ENCODE results near the gene UPP1. TPM values are rescaled to one million over a fixed set of nuclear protein-coding genes. Genes with fewer than 3 reads are reported as not detected.
A peak's percentile ranks its signal among the peaks of the same experiment; 100 is the strongest.

The UPP1 gene
- polyA plus RNA-seq, 1 donor: 11.8 TPM

DNA sequence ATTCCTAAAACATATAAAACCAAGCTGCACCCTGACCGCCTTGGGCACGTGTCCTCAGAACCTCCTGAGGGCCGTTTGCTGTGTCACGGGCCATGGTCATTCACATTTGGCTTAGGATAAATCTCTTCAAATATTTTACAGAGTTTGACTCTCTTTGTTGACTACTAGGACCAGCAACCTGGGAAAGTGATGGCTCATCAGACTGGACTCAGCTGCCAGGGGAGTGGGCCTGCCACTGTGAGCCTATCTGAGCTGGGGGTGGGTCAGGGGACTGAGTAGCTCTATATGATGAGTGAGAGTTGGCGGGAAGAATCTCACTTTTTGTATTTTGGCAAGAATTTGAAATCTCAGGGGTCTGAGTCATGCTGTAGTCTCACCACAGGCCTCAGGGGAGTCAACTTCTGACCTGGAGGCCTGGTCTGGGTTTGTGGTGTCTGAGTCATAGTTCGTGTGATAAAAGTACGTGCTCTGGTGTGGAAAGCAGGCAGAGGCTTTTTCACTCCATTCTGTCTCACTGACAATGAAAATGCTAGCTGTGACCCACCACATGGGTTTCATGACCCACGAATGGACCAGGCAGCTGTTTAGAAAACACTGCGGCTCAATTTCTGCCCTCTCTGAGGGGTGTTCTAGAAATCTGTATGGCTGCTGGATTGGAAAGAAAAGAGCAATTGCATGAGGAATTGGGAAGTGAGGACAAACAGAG, 4.2 kb upstream of the UPP1 start:
- DNase-seq: no peak

DNA sequence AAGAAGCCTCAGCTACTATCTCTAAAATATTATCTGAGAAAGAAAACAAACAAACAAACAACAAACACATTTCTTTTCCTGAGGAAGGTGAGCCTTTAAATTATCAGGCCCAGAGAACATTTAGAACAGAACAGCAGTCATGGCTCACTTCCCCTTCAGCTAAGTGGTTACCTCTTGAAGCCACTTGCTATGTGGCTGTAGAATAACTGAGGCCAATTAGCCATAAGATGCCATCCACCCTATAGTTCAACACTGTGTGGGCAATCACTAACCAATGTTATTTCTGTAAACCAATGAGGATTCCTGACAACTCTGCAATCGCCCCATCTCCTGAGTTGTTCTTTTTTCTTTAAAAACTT, 3.7 kb upstream of the UPP1 start:
- no peak for DNase-seq

DNA sequence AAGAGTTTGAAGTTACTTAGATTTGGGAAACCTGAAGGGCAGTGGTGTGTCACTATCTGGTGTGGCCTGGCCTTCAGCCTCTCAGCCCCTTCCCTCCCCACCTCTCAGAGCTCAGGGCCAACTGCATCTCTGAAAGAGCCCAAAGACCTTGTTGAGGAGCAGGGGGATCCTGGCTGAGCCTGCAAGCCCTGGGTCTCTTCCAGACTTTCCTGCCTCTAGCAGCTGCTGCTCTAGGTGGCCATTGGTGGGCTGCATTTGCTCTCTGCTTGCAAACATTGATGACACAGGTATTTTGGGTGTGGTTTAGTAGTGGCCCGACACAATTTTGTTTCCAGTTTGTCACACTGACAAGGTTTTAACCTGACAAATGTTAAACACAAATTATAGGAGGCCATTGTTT, 3.1 kb upstream of the UPP1 start:
- no peak for DNase-seq

DNA sequence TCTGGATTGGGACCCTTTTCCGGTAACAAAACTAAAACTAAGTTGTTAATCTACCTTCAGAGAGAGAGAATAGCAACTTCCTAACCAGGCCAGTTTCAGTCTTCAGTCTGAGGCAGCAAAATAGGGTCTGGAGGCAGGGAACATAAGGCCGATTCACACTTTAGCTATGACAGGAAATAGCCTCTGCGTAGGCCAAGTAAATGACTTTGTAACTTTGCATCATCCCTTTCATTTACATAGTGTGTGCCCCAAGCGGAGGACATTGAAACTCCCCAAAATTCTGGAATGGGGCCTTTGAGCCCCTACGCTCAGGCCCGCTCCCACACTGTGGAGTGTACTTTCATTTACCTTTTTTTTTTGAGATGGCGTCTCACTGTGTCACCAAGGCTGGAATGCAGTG, 1.7 kb upstream of the UPP1 start:
- no peak for DNase-seq

DNA sequence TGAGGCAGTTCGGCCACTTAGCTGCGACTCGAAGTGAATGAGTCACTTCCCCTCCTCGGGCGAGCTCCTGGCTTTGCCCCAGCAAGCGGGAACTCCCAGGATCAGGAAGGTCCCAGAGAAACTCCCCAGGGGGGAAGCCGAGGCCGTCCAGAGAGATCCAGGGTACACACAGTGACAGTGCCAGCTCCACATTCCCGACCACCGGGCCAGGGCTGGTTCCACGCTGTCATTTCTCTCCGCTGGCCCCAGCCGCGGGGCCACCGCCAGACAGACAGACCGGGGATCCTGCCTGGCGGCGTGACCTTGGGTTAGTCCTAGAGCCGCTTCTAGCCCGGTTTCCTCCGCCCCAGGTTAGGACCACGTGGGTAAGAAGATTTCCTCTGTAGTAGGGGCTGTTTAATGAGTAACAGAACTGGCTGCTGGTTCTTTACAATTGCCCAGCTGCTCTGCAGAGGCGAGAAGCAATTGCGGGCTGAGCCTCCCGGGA, 463 bp upstream of the UPP1 start:
- DNase-seq: peak; percentile 84

DNA sequence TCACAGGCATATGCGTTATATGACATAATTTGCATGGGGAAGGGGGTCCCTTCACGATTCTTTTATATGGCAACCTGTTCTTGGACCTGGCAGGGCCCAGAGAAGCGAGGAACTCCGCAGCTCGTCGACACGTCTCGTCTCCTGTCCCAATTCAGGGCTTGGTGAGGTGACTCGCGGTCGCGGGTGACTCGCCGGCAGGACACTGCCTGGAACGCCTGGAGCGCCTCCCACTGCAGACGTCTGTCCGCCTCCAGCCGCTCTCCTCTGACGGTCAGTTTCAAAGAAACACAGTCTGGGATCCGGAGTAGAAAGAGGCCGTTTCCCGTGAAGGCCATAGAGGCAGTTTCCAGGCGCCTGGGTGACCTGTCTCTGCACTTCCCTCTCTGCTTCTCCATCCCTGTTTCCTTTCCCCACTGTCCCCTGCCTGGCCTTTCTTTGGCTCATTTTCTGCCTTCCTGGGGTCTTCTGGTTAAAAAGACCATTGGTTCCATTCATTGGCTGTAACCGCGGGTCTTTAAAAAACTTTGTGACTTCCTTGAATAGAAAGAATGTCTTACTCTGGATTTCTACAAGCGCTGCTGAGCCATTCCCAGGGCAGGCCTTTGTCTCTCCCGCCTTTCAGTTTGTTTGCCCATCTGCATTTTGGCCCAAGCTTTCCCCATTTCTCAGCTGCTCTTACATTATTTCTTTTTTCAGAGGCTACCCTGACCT, 1.2 kb downstream of the UPP1 start:
- no peak for DNase-seq

DNA sequence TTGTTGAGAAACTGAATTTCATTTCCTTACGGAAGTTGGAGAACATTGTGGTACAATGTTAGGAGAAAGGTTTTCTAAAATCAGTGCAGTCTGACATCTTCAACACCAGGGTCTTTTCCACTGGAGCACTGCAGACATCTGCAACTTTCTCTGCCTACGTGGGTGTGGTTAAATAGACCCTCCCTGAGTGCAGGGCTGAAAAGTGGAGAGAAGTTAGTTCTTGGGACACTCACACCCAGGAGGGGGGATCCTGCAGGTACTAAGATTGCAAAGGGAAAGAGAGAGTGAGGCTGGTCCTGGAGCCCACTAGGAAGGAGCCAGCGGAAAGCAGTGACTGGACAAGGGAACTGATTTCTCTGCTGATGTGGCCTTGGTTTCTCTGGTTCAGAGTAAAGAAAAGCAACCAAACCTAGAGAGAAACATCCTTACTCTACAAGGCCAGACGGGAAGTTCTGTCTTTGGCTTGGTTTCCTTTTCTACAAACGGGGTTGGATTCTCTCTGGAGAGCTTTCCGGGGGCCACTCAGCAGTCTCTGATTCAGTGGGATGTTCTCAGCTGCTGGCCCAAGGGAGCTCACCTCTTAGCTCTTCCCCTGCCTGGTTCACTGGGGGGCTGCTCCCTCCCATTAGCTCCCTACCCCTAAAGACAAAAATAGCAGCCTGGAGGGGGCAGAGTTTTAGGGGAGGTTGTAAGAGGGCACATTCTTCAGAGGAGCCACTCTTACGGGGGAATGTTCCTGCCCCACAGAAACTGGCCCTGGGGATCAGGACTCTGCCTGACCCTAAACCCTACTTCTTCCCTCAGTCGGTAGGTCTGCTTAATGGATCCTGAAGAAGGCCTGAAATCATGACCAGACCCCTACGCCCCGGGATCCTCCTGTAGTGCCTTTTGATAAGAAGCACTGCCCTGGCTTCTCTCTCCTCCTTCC, 2.7 kb downstream of the UPP1 start:
- DNase-seq: no peak

DNA sequence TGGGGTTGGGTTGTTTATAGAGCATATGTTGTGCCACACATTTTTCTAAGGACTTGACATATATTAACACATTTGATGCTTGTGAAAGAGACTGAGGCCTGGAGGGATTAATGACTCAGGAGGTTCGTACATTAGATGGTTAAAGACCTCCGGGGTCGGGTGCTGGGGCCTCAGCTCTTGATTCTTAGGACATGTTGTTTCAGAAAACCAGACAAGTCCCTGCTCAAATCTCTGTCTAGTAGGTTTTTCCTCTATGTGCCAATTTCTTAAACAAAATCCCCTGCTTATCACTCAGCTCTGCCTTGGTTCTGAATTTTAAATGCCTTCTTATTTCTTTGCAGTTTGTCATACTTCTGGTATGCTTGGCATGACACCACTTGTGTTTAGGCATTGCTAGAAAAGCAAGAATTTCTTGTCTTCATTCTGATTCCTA, 5.8 kb downstream of the UPP1 start:
- no peak for DNase-seq

DNA sequence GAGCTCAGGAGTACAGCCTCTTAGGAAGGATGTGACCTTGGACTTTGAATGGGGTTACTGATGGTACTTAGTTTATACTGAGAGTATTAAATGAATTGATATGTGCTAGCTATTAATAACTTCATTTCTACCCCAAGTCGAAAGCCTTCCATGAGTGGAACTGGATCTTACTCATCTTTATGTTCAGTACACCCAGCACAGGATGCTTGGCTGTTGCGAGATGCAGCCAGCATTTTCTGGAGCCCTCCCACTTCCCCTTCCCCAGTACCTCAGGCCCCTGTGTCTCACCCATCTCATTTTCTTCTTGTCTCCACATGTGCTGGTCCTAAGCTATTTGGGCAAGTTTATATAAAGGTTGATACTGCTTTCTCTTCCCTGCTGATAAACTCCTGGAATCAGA, 7.2 kb downstream of the UPP1 start:
- no peak for DNase-seq

DNA sequence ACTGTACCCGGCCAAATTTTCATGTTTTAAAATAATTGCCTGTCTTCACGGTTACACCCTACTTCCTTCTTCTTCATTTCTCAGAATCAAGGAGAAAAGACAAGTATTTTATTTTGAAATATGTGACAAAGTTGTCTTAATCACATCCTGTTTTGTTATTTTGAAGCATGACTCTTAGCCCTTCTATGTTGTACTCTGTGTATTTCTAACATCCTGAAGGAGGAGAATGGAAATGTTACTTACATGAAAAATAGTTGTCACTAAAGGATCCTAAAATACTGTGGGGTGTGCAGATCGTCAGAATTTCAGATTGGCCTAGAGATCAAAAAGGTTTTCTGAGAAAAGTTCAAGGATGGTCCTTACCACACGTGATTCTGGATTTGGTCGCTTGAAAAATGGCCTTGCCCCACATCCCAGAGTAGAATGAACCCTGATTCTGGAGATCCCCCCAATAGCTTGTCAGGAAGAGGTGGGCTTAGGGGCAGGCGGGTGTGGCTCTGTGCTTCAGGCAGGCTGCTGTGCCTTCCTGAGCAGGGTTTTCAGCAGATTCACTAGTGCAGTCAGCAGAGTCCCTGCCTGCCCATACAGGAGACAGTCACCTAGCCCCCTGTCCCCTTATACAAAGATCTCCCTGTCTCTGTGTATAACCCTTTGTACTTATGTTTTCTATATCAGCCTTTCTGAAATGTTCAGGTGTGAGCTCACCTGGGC, 8.6 kb downstream of the UPP1 start:
- no peak for DNase-seq

DNA sequence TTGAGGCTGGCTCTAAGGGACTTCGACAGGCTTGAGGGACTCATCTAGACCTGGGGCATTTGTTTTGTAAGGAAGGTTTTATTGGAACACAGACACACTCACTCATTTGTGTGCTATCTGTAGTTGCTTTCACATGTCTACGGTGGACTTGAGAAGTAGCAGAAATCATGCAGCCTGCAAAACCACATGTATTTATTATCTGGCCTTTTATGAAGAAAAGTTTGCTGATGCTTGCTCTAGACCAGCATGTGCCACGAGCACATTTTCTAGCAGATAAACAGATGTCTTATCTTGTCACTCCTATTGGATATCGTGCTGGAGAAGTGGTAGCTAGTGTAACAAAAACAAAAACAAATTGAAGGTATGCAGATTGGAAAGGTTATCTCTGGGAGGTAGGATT, 9.8 kb downstream of the UPP1 start:
- no peak for DNase-seq

DNA sequence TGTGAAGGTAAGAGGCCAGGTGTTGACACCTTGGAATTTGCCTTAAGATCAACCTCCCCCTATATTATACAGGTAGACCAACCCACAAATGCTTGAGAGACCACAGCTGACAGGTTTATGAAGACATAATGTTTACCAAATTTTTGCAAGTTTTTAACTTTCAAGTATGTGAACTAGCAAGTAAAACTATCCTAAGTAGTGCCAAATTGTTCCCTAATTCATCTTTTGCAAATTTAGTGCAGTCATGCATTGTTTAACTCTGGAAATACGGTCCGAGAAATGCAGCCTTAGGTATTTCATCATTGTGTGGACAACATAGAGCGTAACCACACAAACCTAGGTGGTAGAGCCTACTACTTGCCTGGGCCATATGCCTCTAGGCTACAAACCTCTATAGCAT, 10.7 kb downstream of the UPP1 start:
- no peak for DNase-seq

DNA sequence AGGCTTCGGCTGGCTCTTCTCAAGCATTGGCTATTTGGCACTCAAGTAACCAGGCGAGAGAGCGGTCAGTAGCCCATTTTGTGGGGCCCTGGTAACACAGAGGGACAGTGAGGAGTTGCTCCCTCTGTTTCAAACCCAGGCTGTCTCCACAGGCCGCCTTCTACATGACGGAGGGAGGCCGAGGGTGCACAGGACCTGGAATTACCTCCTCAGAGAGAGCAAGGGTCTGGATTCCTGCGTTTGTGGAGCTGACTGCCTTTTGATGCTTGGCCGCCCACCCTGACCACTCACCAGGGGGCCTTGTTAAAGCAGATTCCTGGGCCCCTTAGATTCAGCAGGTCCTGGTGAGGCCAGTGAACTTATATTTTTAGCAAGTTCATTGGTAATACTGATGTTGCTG, 12.3 kb downstream of the UPP1 start:
- no peak for DNase-seq

DNA sequence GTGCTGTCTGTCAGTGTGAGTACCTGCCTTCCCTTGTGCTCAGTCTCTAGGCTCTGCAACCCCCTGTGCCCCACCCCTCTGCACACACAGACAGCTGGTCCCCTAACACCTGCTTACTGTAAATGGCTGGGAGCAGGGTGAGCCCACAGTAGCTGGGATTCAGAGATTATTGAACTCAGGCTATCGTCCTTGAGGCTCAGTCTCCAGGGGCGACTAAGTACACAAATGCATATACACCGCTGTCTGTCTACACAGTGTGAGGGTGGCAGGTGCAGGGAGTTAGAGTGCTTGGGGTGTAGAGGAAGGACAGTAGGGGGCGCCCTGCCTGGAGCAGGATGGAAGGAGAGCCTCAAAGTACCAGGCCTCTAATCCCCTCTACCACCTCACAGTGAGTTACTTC, 12.9 kb downstream of the UPP1 start:
- no peak for DNase-seq

DNA sequence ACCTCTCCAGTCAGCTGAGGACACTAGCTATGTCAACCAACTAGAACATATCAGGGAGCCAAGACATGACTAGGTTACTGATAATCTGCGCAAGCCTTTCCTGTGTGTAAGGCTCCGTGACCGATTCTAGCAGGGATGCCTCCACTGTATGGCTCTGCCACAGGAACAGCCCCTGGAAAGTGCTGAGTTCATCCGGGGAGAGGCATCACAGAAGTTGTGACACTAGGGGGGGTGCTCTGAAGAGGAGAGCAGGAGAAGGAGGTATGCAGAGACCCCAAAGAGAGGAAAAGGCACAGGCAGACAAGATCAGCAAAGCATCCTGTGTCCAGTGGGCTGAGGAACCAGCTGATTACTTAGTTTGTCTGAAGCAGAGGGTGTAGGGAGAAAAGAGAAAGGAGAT, 13.5 kb downstream of the UPP1 start:
- DNase-seq: no peak

DNA sequence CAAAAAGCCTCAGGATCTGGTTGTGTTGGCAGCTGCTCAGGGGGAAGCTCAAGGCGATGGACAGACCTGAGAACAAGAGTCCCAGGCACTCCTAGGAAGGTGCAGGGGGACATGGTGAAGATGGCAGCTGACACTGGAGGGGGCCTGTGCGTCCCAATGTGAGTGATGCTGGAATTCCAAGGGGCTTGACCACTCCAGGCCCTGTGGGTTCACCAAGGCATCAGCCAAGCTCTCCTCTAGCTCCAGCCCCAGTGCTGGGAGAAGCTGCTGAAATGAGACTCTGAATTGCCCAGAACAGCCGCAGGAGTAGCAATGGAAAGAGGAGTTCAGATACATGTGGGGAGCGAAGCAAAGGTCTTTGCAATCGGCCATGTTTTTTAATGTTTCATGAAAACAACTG, 16.0 kb downstream of the UPP1 start:
- DNase-seq: no peak

DNA sequence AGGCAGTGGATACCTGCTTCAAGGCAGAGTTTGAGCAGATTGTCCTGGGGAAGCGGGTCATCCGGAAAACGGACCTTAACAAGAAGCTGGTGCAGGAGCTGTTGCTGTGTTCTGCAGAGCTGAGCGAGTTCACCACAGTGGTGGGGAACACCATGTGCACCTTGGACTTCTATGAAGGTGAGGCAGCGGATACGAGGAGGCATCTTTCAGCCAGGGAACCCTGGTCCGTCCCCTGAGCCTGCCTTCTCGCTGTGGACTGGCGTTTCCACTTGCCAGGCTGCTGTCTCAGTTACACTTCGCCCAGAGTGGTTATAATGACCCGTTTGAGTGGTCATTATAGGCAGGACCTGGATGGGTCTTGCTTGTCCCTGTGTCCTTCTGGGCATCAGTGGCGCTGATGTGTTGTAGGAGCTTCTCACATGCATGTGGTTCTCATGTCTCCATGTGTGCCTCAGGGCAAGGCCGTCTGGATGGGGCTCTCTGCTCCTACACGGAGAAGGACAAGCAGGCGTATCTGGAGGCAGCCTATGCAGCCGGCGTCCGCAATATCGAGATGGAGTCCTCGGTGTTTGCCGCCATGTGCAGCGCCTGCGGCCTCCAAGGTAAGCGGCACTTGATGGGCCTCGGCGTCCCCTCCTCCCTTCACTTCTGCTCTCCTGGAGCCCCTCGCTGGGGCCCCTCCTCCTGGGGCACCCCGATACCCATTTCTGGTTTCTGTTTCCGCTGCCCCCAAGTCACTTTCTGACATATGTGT, 18.0 kb downstream of the UPP1 start:
- DNase-seq: no peak

DNA sequence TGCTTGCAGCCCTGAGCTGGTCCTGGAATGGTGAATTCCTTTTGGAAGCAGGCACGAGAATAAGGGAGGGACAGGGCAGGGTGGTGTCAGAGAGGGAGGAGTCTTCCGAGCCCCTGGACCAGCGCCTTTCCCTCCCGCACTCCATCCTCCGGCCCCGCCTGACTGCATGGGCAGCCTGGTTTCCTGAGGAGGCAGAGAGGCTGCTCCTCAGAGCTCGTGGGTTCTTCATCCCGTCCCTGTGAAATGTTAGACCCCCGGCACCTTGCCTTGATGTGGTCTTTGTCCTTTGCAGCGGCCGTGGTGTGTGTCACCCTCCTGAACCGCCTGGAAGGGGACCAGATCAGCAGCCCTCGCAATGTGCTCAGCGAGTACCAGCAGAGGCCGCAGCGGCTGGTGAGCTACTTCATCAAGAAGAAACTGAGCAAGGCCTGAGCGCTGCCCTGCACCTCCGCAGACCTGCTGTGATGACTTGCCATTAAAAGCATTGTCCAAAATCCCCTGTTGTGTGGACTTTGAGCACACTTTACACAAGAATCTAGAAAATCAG, 18.9 kb downstream of the UPP1 start:
- no peak for DNase-seq

DNA sequence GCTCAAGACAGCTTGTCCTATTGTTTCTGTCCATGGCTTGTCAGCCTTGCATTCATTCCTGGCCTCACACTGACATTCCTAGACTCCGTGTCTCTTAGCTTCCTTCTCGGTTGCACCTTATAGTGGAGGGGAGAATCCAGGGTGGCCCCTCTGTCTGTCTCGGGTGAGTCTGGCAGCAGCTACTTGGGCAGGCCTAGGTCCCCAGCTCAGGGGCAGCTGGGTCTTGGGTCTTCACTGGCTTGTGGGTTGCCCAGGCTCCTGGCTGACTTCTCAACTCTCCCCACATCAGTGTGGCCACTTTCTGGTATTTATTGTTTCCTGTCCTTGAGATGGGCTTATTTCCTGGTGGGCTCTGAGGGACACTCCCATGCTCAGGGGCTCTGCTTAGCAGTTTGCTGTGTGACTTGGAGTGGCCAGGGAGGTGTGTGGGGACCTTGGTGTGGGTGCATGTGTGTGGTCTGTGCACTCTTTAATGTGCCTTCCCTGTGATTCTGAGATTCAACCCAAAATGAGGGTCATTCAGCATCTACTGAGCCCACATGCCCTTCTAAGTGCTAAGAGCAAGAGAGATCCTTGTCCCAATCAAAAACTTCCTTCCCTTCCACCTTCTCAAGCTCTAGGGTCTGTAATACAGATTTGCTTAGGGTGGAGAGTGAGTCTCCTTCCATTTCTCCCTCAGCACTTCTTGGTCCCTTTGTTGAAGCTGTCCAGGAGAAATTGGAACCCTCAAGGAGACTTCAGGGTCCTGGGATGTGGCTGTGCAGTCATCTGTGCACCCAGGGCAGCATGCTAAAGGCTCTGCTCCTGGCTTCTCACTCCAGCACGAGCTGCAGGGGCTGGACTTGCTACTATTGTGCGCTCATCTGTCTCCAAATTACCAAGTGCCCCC, 20.1 kb downstream of the UPP1 start:
- DNase-seq: no peak

Data from left kidney (tissue), 2 donors.